GM19099 (cell line): ENCODE data around the gene NT5DC4.

Experiments
- POLR2A ChIP-seq: IDR thresholded peaks from 3 replicates; pipeline ENCODE4 v1.6.1; 2011; ENCODE audit warnings: low read depth; ENCODE audit not compliant: insufficient read length; ENCODE audit errors: extremely low read depth

NT5DC4 gene

DNA sequence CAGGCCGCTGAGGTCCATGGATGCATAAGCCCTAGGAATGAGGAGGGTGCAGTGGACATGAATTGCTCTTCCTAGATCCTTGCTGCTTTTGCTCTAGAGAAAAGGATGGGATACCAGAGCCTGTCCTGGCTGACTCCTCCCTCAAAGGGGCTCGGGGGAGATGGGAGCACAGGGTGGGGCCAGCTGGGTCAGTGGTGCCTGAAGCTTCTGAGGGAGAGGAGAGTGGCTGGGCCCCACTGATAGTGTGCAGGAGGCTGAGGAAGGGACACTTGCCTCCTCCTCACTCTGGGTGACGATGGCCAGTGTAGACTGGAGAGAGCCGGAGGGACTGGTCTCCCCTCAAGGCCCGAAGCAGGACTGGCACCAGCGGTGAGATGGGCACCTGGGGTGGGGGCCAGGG, at the start of gene NT5DC4:
Gene NT5DC4 (plus strand): TSS at position 236 of the 400 bp plus-strand sequence. CDS start 60 bp downstream, at position 296.
- no peak for TF ChIP-seq POLR2A

DNA sequence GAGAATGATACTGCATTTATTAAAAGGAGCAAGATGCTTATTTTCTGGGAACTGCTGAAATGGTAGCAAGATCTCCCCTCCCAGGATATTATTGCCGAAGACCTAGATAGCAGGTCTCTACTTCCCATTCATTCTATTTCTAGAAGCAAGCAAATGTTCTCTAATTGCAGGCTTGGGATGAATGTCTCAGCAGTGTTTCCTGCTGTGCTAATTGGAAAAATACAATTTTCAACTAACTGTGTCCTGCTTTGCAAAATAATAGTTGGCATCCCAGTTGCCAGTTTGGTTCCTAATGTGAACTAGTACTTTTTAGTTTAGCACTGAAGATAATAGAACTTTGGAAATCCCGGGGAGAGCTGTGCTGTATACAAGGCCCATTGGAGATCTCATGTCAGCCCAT, 49.0 kb upstream of the NT5DC4 start:
- no peak for TF ChIP-seq POLR2A

DNA sequence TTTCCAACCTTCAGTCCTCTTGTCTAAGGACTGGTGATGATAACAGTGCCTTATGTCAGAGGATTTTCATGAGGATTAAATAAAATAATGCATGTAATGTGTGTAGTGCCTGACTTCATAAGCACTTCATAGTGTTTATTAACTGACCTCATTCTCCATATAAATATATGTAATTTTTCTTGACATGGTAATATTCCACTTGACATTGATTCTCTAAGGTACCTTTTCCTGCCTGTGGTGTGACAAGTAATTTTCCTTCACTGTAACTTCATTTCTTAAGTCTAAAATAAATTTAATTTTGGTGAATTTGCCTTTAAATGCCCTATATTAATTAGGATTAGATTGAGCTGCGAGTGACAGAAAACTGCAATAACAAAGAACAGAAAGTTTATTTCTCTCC, 47.8 kb upstream of the NT5DC4 start:
- no peak for TF ChIP-seq POLR2A

DNA sequence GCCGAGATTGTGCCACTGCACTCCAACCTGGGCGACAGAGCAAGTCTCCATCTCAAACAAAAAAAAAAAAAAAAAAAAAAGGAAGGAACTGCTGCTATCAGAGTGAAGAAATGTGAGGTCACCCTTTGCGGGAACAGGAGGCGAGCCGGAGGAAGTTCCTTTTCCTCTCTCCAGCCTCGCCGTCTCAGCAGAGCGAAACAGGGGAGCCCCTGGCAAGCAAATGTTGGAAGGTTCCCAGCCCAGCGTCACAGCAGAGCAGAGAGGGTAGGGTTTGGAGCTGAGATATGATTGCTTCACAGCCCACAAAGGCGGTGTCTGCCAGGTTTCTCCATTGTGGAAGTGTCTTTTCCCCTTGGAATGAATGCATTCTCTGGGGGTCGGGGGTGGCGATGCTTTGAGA, 46.6 kb upstream of the NT5DC4 start:
- TF ChIP-seq POLR2A = no peak

DNA sequence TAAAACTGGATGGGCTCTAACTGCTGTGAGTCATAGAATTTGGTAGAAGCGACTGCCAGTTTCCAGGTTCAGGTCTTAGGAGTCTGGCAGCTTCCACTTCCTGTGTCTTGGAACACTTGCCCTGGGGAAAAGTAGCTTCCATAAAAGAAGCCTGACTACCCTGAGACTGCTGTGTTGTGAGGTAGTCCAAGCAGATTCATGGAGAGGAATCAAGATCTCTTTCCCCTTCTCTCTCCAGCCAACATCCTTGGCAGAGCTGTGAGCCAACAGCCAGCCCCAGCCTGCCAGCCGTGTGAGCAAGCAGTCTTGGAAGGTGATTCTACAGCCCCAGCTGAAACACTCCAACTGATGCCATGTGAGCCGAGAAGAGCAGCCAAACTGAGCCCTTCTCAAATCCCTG, 41.3 kb upstream of the NT5DC4 start:
- no peak for TF ChIP-seq POLR2A

DNA sequence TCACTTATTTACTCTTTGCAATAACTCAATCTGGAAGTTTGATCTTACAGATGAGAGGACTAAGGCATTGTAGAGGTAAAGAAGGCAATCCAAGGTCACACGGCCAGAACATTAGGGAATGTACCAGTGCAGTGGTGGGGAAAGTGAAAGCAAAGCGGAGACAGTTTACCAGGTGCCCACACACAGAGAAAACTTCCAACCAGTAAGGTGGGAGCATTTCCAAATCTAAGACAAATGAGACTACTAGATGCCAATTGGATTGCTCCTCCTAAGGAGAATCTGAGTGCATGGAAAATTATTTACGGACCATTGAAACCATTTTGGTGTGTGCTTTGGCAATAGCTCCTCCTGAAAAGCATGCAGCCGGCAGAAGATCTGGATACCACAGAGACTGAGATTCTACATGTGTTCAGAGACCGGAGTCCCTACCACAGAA, 40.1 kb upstream of the NT5DC4 start:
- no peak for TF ChIP-seq POLR2A

DNA sequence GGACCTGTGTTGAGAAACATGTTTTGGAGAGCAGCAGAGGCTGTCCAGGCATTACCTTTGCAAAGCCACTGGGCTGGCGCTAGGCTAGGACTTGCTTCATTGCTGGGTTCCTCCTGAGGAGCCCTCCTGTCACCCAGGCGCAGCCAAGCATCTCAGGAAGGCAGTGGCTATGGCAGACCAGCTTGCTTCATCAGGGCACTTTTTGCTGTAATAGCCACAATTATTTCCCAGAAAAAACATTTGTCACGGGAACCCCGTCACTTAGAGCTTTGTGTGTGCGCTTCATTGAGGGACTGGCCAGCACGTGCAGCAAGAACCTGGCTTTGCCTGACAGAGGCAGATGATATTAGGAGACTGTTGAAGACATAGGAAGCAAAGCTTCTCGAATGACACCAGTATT, 38.7 kb upstream of the NT5DC4 start:
- no peak for TF ChIP-seq POLR2A

DNA sequence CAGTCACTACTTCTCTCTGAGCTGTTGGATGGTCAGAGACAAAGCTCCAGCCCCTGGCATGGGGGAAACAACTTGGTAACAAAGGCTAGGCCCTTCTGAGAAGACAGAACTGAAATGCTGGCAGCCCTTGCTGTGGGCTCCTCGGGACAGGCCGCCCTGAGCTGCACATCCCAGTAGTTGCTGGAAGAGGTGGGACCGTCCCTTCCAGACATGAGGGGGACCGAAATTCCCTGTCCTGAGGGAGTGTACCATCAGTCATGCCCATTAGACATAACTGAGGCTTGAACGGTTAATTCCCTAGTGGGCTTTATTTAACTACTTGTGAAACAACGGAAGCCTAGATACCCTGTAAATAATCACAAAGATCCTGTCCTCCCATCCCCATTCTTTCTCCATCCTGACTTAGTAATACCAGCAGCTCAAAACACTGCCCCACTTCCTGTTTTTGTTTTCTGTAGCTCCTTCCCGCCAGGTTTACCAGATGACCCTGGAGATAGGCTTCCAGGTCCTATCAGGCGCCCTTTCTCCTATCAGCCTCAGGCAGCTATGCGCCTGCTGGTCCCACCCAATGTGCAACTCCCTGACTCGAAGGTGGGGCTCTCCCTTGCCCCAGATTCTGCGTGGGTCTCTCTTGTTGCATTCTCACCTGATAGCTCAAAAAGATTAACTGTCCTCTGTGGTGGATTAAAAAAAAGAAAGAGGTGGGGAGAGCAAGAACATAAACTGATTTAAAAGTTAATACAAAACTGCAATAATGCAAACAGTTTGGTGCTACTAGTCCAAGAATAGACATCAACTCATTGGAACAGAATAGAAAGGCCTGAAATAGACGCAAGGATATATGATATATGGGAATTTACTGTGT, 37.0 kb upstream of the NT5DC4 start:
- TF ChIP-seq POLR2A = no peak

DNA sequence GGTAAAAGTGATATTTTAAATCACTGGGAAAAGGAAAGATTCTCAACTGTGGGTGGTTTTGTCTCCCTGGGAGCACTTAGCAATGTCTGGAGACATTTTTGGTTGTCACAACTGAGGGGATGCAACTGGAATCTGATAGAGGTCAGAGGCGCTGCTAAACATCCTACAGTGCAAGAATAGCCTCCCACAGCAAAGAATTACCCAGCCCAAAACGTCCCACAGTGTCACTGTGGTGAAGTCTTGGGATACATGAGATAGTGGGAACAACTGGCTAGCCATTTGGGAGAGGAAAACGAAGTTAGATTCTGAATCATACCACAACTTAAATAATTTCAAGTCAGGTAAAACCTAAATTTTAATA, 36.4 kb upstream of the NT5DC4 start:
- TF ChIP-seq POLR2A = no peak

DNA sequence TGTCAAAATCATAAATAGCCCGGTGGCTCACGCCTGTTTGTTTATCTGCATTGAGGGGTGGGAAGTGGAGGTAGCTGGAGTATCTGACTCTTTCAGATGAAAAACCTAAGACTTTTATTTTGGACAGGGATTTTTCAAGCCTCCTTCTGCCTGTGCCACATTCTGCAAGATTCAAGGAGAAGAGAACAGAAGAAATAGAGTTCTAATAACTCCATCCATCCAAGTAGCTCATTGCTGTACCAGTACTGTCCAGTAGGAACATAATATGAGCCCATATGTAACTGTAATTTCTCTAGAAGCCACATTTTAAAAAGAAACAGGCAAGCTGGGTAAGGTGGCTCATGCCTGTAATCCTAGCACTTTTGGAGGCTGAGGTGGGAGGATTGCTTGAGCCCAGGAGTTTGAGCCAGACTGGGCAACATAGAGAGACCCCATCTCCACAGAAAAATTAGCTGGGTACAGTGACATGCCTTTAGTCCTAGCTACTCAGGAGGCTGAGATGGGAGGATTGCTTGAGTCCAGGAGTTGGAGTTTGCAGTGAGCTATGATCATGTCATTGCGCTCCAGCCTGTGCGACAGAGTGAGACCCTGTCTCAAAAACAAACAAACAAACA, 35.4 kb upstream of the NT5DC4 start:
- no peak for TF ChIP-seq POLR2A

DNA sequence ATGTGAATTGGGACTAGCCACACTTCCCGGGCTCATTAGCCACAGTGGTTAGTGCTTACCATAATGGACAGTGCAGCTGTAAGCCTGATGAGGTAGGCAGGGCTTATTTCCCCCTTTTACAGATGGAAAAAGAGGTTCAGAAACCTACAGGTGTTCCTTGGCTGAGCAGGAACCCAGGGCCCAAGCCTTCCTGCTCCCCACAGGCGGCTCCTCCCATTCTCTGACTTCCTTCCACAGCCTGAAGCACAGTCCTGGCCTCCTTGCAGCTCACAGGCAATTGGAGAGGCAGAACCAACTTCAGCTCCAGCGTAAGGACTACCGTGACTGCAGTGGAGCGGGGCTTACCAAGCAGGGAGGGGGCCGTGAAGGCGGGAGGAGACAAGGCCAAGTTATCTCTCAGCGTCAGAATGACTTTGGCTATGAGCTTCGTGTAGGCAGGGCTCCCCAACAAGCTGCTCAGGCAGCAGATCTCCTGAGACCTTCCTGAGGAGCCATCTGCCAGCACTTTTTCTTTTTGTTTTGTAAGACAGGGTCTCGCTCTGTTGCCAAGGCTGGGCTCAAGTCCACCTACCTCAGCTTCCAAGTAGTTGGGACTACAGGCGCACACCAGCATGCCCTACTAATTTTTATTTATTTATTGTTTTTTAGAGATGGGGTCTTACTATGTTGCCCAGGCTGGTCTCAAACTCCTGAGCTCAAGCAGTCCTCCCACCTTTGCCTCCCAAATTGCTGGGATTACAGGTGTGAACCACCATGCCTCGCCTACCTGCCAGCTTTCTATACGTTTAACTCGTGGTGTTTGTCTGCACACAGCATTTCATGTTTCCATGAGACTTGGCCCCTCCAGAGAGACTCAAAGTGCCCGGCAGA, 34.2 kb upstream of the NT5DC4 start:
- TF ChIP-seq POLR2A = no peak

DNA sequence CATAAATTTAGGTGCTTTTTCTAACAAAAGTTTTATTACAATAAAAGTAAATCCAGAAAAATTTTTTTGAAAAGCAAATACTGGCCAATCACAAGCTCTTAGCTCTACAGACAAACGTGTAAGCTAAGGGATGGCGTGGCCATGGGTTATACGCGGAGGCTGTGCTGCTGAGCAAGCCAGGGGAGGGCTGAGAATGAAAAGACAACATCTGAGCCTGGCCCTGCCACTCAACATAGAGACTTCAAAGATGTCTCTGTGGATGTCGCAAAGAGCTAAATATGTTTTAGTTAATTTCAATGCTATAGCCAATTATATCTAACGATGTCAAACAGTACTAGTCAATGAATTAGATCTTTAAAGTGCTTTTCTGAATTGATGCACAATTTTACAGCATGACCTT, 33.3 kb upstream of the NT5DC4 start:
- no peak for TF ChIP-seq POLR2A

DNA sequence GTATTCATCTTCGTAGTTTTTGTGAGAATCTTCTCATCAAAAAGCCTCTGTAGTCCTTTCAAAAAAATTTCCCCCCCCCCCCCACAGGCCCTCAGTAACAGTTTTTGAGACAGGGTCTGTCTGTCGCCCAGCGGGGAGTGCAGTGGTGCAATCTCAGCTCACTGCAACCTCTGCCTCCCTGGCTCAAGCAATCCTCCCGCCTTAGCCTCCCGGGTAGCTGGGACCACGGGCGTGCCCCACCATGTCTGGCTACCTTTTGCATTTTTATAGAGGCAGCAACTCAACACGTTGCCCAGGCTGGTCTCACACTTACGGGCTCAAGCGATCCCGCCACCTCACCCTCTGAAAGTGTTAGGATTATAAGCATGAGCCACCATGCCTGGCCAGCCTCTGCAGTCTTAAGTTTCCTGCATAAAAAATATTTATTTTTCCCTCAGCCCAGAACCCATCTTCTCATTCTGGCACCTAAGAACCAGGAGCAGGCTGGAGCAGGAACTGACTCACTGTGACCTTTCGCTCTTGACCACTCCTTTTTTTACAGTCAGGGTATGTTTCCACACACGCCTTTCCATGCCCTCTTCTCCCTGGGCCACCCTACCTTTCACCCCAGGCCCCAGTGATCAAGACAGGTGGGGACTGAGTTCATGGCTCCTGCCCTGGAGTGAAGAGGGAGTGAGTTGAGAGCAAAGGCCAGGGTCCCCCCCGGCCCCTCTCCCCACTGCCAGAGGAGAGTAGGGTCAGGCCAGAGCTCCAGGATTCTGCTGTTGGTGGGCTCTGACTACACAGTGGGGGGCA, 32.5 kb upstream of the NT5DC4 start:
- TF ChIP-seq POLR2A = no peak

DNA sequence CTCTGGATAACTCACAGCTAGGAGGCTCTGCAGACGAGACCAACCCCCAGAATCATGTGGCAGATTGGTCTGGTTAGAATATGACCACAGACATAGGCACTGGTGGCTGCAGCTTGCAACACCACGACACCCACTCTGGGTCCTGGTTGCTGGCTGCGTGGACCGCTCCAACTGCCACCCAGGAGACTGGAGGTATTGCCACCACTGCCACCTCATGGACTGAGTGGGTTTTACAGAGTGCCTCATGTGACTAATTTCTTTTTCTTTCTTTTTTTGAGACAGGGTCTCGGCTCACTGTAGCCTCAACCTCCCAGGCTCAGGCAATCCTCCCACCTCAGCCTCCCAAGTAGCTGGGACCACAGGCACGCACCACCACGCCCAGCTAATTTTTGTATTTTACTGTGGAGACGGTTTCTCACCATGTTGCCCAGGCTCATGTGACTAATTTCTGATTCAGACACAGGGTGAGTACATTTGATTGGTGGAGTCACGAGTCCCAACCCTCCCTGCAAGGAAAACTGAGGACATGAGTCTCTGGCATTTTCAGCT, 29.9 kb upstream of the NT5DC4 start:
- TF ChIP-seq POLR2A = no peak

DNA sequence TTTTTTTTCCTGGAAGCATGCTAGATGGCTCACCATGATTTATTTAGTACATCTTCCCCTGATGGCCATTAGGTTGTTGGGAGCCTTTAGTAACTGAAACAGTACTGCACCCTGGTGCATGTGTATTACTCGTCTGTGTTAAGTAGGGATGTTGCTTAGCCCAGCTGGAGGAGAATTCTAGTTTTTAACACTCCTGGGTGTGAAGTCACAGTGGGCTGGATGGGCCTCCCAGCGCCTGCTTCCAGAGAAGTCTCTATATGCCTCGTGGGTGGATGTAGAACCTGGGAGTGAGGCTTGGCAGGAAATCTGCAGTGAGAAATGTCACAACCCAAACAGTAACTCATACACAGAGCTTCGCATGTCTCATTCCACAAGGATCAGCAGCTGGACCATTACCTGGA, 28.9 kb upstream of the NT5DC4 start:
- TF ChIP-seq POLR2A = no peak

DNA sequence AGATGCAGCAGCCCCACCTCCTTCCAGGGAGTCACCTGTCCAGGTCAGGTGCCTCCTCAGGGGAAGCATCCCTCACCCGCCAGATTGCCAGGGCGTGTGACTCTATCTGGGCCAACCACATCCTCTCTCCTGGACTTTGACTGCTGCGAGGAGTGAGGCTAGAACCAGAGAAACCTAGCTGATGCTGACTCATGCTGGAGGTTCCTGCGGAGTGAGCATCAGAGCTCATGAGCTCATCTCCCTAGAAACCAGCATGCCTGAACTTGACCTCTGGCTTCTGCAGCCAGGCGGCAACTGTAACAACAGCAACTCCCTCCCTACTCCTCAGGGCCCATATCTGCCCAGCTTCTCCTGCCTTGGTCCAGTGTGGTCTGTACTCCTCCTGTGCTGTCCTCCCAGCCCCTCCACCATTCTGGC, 28.3 kb upstream of the NT5DC4 start:
- TF ChIP-seq POLR2A = peak; percentile 33
